Measurements from ENCODE around the gene TIAM2. TPM values are rescaled to one million over a fixed set of nuclear protein-coding genes. Genes with fewer than 3 reads are reported as not detected.
"Not testable (repeated sequence)": the region's sequence is repeated elsewhere in the genome, so short reads cannot be mapped to it uniquely, and the experiment has no call there.

TIAM2 gene
- total RNA-seq, 8 experiments from 2014 or later = 5.2 to 34.7 (median 10.7) TPM

DNA sequence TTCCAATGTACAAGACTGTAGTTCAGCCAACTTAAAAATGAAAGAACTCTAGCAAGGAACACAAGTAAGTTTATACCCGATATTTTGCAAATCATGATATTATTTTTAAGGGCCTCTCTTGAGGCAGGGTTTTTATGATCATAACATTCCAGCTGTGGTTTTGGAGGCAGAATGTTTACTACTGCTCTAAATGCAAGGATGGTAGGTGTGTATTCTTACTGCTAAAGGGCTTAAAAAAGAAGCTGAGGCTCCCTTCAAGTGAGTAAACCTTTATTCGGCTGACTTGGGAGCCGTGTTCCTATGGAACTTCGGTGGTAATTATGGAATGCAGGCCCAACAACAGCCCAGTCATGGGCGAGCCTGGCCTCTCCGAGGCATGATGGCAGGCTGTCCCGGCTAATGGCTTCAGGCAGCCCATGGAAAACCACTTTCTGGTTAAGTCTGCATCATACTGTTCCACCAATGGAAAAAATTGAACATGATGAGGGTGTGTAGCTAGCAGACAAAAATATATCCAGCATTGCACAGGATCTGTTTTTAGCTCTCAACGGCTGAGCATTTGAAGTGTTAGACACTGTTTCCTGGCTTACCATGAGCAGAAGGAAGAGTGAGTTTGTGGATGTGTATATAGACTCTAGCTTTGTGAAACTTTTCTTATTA, 111.5 kb downstream of the TIAM2 start:
- 12 to 84% (median 71%) methylated on average over 2 to 7 of the region's 8 CpGs; no CpG with 5 or more reads in 2 of the 10 experiments for WGBS, 10 experiments
- ATAC-seq (replicated peaks in 6 of 8) = peak in 1 of 8 experiments; percentile 31
- Histone ChIP-seq H3K27ac (no peak overlapping the region), H3K4me3 (no peak overlapping the region), H3K4me1 (replicated peaks in 1 of 2) (peaks cover 11 to 17% of the 10 kb centered on the region in 2 donors)
- in situ Hi-C loops (cut with MboI; ENCODE audit: low pct_unique_long_range_greater_than_20kb in 2 of 9, low sequenced_read_pairs in 9 of 9, unreplicated experiment in 9 of 9) = no loop called here

DNA sequence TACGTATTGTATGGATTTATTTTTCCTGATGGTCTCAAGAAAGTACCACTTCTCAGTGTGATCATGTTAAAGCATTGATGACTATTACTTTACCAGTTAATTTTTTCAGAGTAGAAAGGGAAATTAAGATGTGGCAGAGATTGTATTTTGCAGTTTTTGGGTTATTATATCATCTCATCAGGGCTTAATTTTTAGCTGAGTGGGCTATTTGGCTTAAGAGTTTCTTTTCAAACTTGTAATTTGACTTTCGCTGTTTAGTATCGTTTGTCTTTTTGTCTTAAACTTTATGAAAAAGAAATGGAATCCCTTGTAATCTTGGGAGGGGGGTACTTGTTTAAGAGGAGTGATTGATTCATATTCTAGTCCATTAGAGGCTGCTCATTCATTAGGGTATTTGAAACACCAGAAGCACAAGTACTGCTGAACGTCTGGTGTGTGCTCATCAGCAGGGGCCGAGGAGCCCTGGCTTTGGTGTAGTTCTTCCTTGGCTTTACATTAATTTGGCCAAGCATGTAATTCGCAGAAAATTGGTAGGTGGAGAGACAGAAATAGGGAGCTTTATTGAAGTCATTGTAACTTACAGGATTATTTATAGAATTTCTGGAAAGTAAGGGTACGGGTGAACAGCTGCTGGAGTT, 112.4 kb downstream of the TIAM2 start:
- peaks cover 11 to 17% of the 10 kb centered on the region in 2 donors for H3K4me1 ChIP-seq (replicated peaks in 1 of 2)
- H3K27ac ChIP-seq = no peak overlapping the region
- 42 to 96% (median 61%) methylated on average over 2 to 7 of the region's 7 CpGs; no CpG with 5 or more reads in 1 of the 10 experiments for WGBS, 10 experiments
- in situ Hi-C loops (cut with MboI; ENCODE audit: low pct_unique_long_range_greater_than_20kb in 2 of 9, low sequenced_read_pairs in 9 of 9, unreplicated experiment in 9 of 9) = no loop called here
- no peak for ATAC-seq (replicated peaks in 6 of 8)
- no peak overlapping the region for H3K4me3 ChIP-seq

DNA sequence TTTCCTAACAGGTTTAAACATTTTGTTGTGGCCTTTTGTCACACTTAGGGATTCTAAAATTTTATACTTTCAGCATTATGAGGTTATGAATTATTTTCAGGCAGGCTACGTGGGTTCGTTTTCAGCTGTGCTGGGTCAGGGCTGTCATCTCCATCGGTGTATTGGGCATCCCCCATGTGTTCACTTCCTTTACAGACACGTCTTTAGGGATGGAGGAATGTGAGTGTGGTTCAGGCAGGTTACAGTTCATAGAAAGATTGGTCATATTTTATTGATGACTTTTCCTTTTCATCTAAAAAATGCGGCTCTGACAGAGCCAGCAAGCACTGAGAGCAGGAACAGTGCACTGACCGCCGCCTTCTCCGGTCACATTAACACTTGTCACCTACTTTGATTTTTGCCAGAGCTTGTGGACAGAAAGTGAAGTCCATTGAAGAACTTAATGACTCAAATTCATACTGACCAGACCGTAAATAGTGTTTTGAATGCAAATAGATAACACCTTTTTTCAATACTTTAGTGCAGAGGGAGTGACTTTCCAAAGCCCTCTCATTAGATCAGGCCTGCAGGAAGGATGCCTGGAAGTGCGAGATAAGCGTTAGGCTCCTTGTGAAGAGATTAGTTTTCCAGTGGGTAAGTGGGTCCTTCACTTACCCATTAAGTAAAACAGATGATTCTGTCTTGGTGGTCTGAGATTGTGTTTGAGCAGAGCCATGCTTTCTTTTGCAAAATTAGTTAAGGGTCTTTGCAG, 113.1 kb downstream of the TIAM2 start:
- 66 to 94% (median 81%) methylated on average over 1 to 10 of the region's 11 CpGs for WGBS, 10 experiments
- in situ Hi-C loops (cut with MboI; ENCODE audit: low pct_unique_long_range_greater_than_20kb in 2 of 9, low sequenced_read_pairs in 9 of 9, unreplicated experiment in 9 of 9) = no loop called here
- no peak overlapping the region for H3K4me3 ChIP-seq
- ATAC-seq (replicated peaks in 6 of 8) = peak in 2 of 8 experiments; percentile 13 to 19
- H3K4me1 ChIP-seq (replicated peaks in 1 of 2) = peaks cover 11 to 17% of the 10 kb centered on the region in 2 donors
- H3K27ac ChIP-seq = no peak overlapping the region

DNA sequence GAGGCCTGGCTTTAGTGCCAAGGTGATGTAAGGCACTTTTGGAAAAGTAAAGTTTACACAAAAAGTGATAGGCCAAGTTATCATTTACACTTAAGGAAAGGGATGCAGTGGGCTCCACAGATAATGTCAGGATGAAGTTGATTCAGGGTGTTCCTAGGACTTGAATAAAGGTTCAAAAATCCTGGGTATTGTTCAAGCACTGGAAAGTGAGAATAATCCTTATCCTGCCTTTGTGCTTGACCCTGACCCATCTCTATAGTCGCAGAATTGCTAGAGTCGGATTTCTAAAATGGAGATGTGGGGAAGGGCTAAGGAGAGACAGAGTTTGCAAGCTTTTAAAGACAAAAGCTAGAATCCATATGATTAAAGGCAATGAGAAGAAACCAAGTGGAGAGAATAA, 115.6 kb downstream of the TIAM2 start:
- H3K27ac ChIP-seq = no peak overlapping the region
- H3K4me1 ChIP-seq (replicated peaks in 1 of 2) = peaks cover 11 to 17% of the 10 kb centered on the region in 2 donors
- in situ Hi-C loops (cut with MboI; ENCODE audit: low pct_unique_long_range_greater_than_20kb in 2 of 9, low sequenced_read_pairs in 9 of 9, unreplicated experiment in 9 of 9) = no loop called here
- H3K4me3 ChIP-seq = no peak overlapping the region
- 0 to 100% (median 71%) methylated on average over 1 to 2 of the region's 2 CpGs; no CpG with 5 or more reads in 4 of the 10 experiments for WGBS, 10 experiments
- no peak for ATAC-seq (replicated peaks in 6 of 8)

DNA sequence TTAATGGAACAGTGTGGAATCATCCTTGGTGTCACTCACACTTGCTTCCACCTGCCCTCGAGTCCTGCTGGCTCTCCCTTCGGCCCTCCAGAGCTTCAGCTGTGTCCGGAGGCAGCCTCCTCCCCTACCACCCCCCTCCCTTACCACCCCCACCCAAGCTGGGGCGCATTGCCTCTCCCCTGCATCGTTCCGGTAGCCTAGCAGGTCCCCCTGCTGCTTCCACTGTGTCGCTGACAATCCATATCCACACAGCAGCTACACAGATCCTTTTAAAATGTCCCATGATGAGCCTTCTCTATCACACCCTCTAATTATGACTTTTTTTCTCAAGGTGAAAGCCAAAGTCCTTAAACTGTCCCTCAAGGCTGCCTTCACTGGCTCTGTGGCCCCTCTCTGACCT, 117.6 kb downstream of the TIAM2 start:
- Histone ChIP-seq H3K27ac (no peak overlapping the region), H3K4me1 (replicated peaks in 1 of 2) (peaks cover 10 to 11% of the 10 kb centered on the region in 2 donors), H3K4me3 (no peak overlapping the region)
- peak in 1 of 8 experiments; percentile 40 for ATAC-seq (replicated peaks in 6 of 8)
- 54% methylated on average over 3 of the region's 7 CpGs; no CpG with 5 or more reads in 9 of the 10 experiments for WGBS, 10 experiments
- in situ Hi-C loops (cut with MboI; ENCODE audit: low pct_unique_long_range_greater_than_20kb in 2 of 9, low sequenced_read_pairs in 9 of 9, unreplicated experiment in 9 of 9) = no loop called here

DNA sequence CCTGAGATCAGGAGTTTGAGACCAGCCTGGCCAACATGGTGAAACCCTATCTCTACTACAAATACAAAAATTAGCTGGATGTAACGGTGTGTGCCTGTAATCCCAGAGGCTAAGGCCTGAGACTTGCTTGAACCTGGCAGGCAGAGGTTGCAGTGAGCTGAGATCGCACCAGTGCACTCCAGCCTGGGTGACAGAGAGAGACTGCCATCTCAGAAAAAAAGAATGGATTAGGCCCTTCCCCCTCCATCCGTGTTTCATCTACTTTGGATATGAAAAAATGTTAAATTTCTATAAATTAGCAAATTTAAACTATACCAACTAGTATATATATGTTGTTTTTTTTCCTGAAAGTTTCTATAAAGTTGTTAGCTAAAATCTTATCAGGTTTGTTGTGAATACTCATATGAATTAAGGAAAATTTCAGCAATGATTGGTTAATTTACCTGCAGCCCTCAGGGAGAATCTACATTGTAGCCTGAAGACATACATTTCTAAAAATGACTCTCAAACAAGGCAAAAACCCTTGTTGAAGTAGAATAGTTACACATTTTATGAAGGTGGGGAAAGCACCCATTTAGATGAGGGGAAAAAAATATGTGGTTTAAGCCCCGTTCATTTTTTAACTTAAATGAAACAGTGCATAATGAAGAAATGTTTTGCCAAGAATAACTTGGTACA, 120.9 kb downstream of the TIAM2 start:
- Histone ChIP-seq H3K27ac (no peak overlapping the region), H3K4me1 (replicated peaks in 1 of 2) (peaks cover 9 to 17% of the 10 kb centered on the region in 2 donors), H3K4me3 (no peak overlapping the region)
- in situ Hi-C loops (cut with MboI; ENCODE audit: low pct_unique_long_range_greater_than_20kb in 2 of 9, low sequenced_read_pairs in 9 of 9, unreplicated experiment in 9 of 9) = no loop called here
- 33 to 100% (median 67%) methylated on average over 1 to 4 of the region's 4 CpGs; no CpG with 5 or more reads in 1 of the 10 experiments for WGBS, 10 experiments
- ATAC-seq (replicated peaks in 6 of 8) = no peak

DNA sequence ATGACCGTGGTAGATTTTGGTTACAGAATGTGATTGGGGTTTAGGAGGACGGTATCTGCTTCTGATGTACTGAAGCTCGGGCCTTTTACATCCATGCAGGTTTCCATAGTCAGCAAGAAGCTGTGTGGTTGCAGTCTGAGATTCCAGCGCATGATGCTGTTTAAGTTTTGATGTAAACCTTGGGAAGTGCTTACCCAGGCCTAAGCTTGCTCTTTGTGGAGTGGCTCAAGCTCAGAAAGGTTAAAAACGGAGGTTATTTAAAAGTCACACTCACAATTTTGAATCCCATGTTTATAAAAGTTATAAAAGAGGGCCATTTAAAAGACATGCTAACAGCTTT, 121.4 kb downstream of the TIAM2 start:
- no peak overlapping the region for H3K4me3 ChIP-seq
- in situ Hi-C loops (cut with MboI; ENCODE audit: low pct_unique_long_range_greater_than_20kb in 2 of 9, low sequenced_read_pairs in 9 of 9, unreplicated experiment in 9 of 9) = no loop called here
- H3K4me1 ChIP-seq (replicated peaks in 1 of 2) = peaks cover 12 to 22% of the 10 kb centered on the region in 2 donors
- 54 to 100% (median 87%) methylated on average over 1 to 5 of the region's 5 CpGs for WGBS, 10 experiments
- no peak for ATAC-seq (replicated peaks in 6 of 8)
- H3K27ac ChIP-seq = no peak overlapping the region

DNA sequence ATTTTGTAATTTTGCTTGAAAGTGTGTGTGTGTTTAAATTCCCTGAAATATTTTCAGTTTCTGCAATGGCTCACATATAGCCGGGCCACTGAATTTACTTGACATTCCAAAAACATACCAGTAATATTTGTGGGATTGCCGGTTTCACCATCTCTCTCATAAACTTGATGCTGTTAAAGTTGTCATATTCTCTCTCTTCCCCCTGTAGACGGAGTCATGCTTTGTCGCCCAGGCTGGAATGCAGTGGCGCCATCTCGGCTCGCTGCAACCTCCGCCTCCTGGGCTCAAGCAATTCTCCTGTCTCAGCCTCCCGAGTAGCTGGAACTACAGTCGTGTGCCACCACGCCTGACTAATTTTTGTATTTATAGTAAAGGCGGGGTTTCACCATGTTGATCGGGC, 122.1 kb downstream of the TIAM2 start:
- peaks cover 16 to 28% of the 10 kb centered on the region in 2 donors for H3K4me1 ChIP-seq (replicated peaks in 1 of 2)
- no peak for ATAC-seq (replicated peaks in 6 of 8)
- in situ Hi-C loops (cut with MboI; ENCODE audit: low pct_unique_long_range_greater_than_20kb in 2 of 9, low sequenced_read_pairs in 9 of 9, unreplicated experiment in 9 of 9) = no loop called here
- H3K4me3 ChIP-seq = no peak overlapping the region
- 24 to 97% (median 71%) methylated on average over 1 to 8 of the region's 13 CpGs; no CpG with 5 or more reads in 1 of the 10 experiments for WGBS, 10 experiments
- H3K27ac ChIP-seq = no peak overlapping the region

DNA sequence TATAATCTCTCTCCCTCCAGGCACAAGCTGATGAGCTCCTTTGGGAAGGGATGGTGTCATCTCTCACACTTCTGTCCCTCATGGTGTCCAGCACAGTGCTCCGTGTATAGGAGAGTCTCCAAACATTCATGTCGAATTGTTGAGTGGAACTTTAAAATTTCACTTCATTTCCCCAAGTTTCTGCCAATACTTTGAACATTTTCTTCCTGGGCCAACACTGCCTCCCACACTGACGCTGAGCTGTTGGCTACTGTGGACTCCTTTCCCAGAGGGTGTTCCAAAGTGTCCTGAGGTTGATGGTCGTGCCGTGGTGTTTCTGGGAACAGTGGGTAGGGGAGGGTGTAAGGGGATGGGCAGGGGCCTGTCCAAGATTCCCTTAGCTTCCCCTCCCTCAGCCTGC, 122.7 kb downstream of the TIAM2 start:
- no peak overlapping the region for H3K27ac ChIP-seq
- WGBS, 10 experiments = 0 to 100% (median 72%) methylated on average over 1 to 2 of the region's 5 CpGs; no CpG with 5 or more reads in 4 of the 10 experiments

DNA sequence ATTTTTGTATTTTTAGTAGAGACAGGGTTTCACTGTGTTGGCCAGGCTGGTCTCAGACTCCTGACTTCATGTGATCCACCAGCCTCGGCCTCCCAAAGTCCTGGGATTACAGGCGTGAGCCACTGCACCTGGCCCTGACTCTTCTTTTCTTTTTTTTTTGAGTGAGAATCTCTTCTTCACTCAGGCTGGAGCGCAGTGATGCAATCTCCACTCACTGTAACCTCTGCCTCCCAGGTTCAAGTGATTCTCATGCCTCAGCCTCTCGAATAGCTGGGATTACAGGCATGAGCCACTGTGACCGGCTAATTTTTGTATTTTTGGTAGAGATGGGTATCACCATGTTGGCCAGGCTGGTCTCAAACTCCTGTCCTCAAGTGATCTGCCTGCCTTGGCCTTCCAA, 124.1 kb downstream of the TIAM2 start:
- ATAC-seq (replicated peaks in 6 of 8); H3K4me3 ChIP-seq; in situ Hi-C loops (cut with MboI; ENCODE audit: low pct_unique_long_range_greater_than_20kb in 2 of 9, low sequenced_read_pairs in 9 of 9, unreplicated experiment in 9 of 9); H3K27ac ChIP-seq: not testable (repeated sequence)
- 71 to 100% (median 91%) methylated on average over 1 to 2 of the region's 5 CpGs; no CpG with 5 or more reads in 4 of the 10 experiments for WGBS, 10 experiments
- H3K4me1 ChIP-seq (replicated peaks in 1 of 2) = peaks cover 23 to 41% of the 10 kb centered on the region in 2 donors

More for the DNA sequence above, 122.7 kb downstream of the TIAM2 start:
- Histone ChIP-seq H3K4me1 (replicated peaks in 1 of 2) (peaks cover 16 to 32% of the 10 kb centered on the region in 2 donors), H3K4me3 (no peak overlapping the region)
- in situ Hi-C loops (cut with MboI; ENCODE audit: low pct_unique_long_range_greater_than_20kb in 2 of 9, low sequenced_read_pairs in 9 of 9, unreplicated experiment in 9 of 9) = no loop called here
- ATAC-seq (replicated peaks in 6 of 8) = no peak

DNA sequence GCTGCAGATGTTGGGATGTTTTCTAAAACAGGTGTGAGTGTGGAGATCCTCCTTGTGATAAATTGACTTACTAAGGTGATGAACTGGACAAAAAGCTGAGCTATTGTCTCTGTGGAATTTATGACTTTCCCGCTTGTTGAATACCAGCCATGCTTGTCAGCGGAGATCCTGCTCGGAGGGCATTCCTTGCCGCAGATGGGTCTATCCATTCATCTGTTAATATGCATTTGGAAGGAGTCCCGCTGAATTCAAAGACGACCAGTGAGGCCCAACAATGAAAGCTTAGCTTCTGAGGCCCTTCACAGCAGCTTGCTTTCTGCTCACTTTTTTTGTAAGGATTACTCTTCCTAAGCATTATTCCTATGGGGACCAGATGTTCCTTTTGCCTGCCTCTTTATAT, 124.9 kb downstream of the TIAM2 start:
- 9 to 83% (median 20%) methylated on average over 1 to 5 of the region's 6 CpGs; no CpG with 5 or more reads in 4 of the 10 experiments for WGBS, 10 experiments
- in situ Hi-C loops (cut with MboI; ENCODE audit: low pct_unique_long_range_greater_than_20kb in 2 of 9, low sequenced_read_pairs in 9 of 9, unreplicated experiment in 9 of 9) = no loop called here
- Histone ChIP-seq H3K4me3 (no peak overlapping the region), H3K4me1 (replicated peaks in 1 of 2) (peaks cover 23 to 41% of the 10 kb centered on the region in 2 donors), H3K27ac (no peak overlapping the region)
- peak in 6 of 8 experiments; percentile 54 to 83 (median 66) for ATAC-seq (replicated peaks in 6 of 8)

DNA sequence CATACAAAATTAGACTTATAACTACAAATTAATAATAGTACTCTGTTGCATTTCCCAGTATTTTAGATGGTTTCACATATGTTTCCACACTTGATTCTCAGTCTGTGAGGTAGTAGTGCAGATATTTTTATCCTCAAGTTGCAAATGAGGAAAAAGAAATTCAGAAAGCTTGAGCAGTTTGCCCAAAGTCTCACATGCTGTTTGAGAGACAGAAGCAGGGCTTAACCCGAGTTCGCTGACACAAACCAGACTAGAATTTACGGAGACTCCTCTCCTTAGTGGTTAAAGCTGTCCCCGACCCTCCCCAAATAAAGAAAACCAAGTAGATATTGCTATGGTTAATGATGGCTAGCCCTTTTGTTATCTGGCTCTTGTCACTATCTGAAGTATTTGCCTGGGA, 126.2 kb downstream of the TIAM2 start:
- Histone ChIP-seq H3K4me3 (peak overlapping the region in 1 of 5 donors; percentile 13), H3K27ac (no peak overlapping the region), H3K4me1 (replicated peaks in 1 of 2) (peaks cover 28 to 41% of the 10 kb centered on the region in 2 donors)
- WGBS, 10 experiments = 0 to 60% (median 25%) methylated on average over 2 to 4 of the region's 4 CpGs; no CpG with 5 or more reads in 3 of the 10 experiments
- ATAC-seq (replicated peaks in 6 of 8) = peak in 3 of 8 experiments; percentile 3 to 18 (median 17)
- in situ Hi-C loops (cut with MboI; ENCODE audit: low pct_unique_long_range_greater_than_20kb in 2 of 9, low sequenced_read_pairs in 9 of 9, unreplicated experiment in 9 of 9) = no loop called here

Data from motor neuron (in vitro differentiated cells).